ENCODE data around the gene PFDN1.

- TF ChIP-seq ZFP3 (CRISPR knock-in tag; IDR thresholded peaks at IDR 0.05) = no peak
- TF ChIP-seq ZNF565 (CRISPR knock-in tag; conservative IDR thresholded peaks at IDR 0.05; ENCODE audit: low read depth) = no peak
- no peak for TF ChIP-seq SNAI2 (CRISPR knock-in tag; IDR thresholded peaks at IDR 0.05)
- TF ChIP-seq PATZ1 (CRISPR knock-in tag; IDR thresholded peaks at IDR 0.05; ENCODE audit: borderline replicate concordance) = no peak
- TF ChIP-seq CSRNP3 (CRISPR knock-in tag; IDR thresholded peaks at IDR 0.05) = no peak
- no peak for TF ChIP-seq CSDC2 (CRISPR knock-in tag; IDR thresholded peaks at IDR 0.05)
- TF ChIP-seq TOX (CRISPR knock-in tag; IDR thresholded peaks at IDR 0.05; ENCODE audit: borderline replicate concordance) = no peak
- TF ChIP-seq OSR1 (CRISPR knock-in tag; IDR thresholded peaks at IDR 0.05) = no peak
- no peak for TF ChIP-seq ZFP30 (CRISPR knock-in tag; IDR thresholded peaks at IDR 0.05)
- no peak for TF ChIP-seq CREB5 (CRISPR knock-in tag; IDR thresholded peaks at IDR 0.05; ENCODE audit: low read depth)
Measured at GRCh38 chr5:140321796-140322195, 18.9 kb upstream of the PFDN1 start.

All from SK-N-SH treated with all-trans-retinoic acid at 6 μM for 48 hours (cell line).